GM12878 (cell line): ENCODE measurements around the gene FANK1. TPM values are rescaled to one million over a fixed set of nuclear protein-coding genes. Genes with fewer than 3 reads are reported as not detected.

Experiments used
- ATAC-seq: fragments of 200-7000 bp; cut with Tn5 transposase; 3 replicates; pipeline ENCODE4 v1.9.1; 2020; ENCODE audit warnings: mild to moderate bottlenecking, moderate library complexity
- BruUV-seq: library from RNA; stranded (reverse); fragments of 400-500 nt; replicated peaks from 2 replicates; lab custom pipeline; 2021; lab: Mats Ljungman, UMichigan
- CTCF ChIA-PET: fragments of 300-600 bp; sonication (Branson Sonifier 250); formaldehyde crosslinking; extraction: SDS; loops from one replicate; lab custom pipeline; 2021; ENCODE audit warnings: inconsistent platforms; lab: Yijun Ruan, JAX
- POLR2A ChIA-PET: fragments of 350-600 bp; formaldehyde crosslinking; extraction: SDS; loops from one replicate; lab custom pipeline; 2021; ENCODE audit warnings: inconsistent platforms; lab: Charles Lee
- RAD21 ChIA-PET: fragments of 300-600 bp; sonication (Branson Sonifier 250); formaldehyde crosslinking; loops from one replicate; lab custom pipeline; 2023; ENCODE audit warnings: antibody characterized with exemption; ENCODE audit not compliant: unreplicated experiment; lab: Charles Lee
- SMC1A ChIA-PET: fragments of 300-600 bp; sonication (Branson Sonifier 250); formaldehyde crosslinking; loops from one replicate; lab custom pipeline; 2023; ENCODE audit not compliant: unreplicated experiment, uncharacterized antibody; lab: Charles Lee
- DNase-seq: peaks from one replicate; pipeline ENCODE4 v3.0.0-alpha.2; 2011; ENCODE audit warnings: low read depth, low spot score
- FAIRE-seq: peaks from 3 replicates; lab custom pipeline; 2011; peaks lifted over from hg19 to GRCh38; lab: Jason Lieb, UNC
- H2AFZ ChIP-seq: 2 replicates; pipeline ENCODE4 v1.6.0; 2011; ENCODE audit warnings: low read depth, low read length, control low read depth; ENCODE audit not compliant: control insufficient read depth
- H3K27ac ChIP-seq: 2 replicates; pipeline ENCODE4 v1.5.1; 2011; ENCODE audit warnings: control low read depth; ENCODE audit not compliant: control insufficient read depth, insufficient read depth
- H3K27me3 ChIP-seq, 2 experiments: replicated peaks in 1 of 2; 2 replicates each; pipeline versions ENCODE4 v1.6.0 to v1.6.1; 2011; ENCODE audit warnings: low read length in 1 of 2; ENCODE audit not compliant: control insufficient read depth in 2 of 2, insufficient read depth in 2 of 2
- H3K36me3 ChIP-seq, 2 experiments: 2 replicates each; pipeline ENCODE4 v1.5.1; 2011; ENCODE audit warnings: low read length in 1 of 2; ENCODE audit not compliant: control insufficient read depth in 2 of 2, insufficient read depth in 2 of 2
- H3K4me1 ChIP-seq: 2 replicates; pipeline ENCODE4 v1.6.1; 2011; ENCODE audit warnings: mild to moderate bottlenecking, low read length, moderate library complexity, mixed read lengths; ENCODE audit not compliant: control insufficient read depth, insufficient read depth
- H3K4me2 ChIP-seq: 2 replicates; pipeline ENCODE4 v1.6.0; 2011; ENCODE audit warnings: control low read depth; ENCODE audit not compliant: control insufficient read depth, insufficient read depth
- H3K4me3 ChIP-seq: fragments of 200-600 bp; sonication (generic); 2 replicates; pipeline ENCODE4 v1.5.1; 2016
- H3K79me2 ChIP-seq: 2 replicates; pipeline ENCODE4 v1.6.0; 2011; ENCODE audit warnings: low read length; ENCODE audit not compliant: control insufficient read depth, insufficient read depth
- H3K9ac ChIP-seq: 2 replicates; pipeline ENCODE4 v1.8.0; 2011; ENCODE audit warnings: low read length, control low read depth, mixed read lengths; ENCODE audit not compliant: control insufficient read depth, insufficient read depth
- H3K9me3 ChIP-seq: replicated peaks from 3 replicates; pipeline ENCODE4 v1.5.1; 2011; ENCODE audit warnings: mild to moderate bottlenecking, low read length; ENCODE audit not compliant: control insufficient read depth, insufficient read depth
- H4K20me1 ChIP-seq: 2 replicates; pipeline ENCODE4 v1.6.0; 2011; ENCODE audit not compliant: control insufficient read depth, insufficient read depth
- CHD4 ChIP-seq: fragments of 200-600 bp; sonication (generic); IDR thresholded peaks from 2 replicates; pipeline ENCODE4 v1.6.1; 2016; ENCODE audit warnings: mild to moderate bottlenecking
- DPF2 ChIP-seq: fragments of 450-650 bp; IDR thresholded peaks from 2 replicates; pipeline ENCODE4 v1.6.1; 2017; ENCODE audit warnings: mild to moderate bottlenecking
- ELK1 ChIP-seq: IDR thresholded peaks from 2 replicates; pipeline ENCODE4 v1.6.1; 2012; ENCODE audit warnings: low read depth, low read length, improper control_type of control experiment
- ETV6 ChIP-seq, 2 experiments: fragments of 450-650 bp in 1 of 2; IDR thresholded peaks in 1 of 2; conservative IDR thresholded peaks in 1 of 2; 2 replicates each; pipeline ENCODE4 v1.6.1; 2014; ENCODE audit warnings: antibody characterized with exemption in 1 of 2, borderline replicate concordance in 1 of 2, low read depth in 1 of 2, mild to moderate bottlenecking in 1 of 2, moderate library complexity in 1 of 2
- HCFC1 ChIP-seq: fragments of 150-350 bp; IDR thresholded peaks from 2 replicates; pipeline ENCODE4 v1.6.1; 2014; ENCODE audit warnings: low read length
- JUND ChIP-seq: IDR thresholded peaks from 2 replicates; pipeline ENCODE4 v1.6.1; 2012; ENCODE audit warnings: low read depth, mild to moderate bottlenecking, low read length, improper control_type of control experiment, moderate library complexity
- MXI1 ChIP-seq: fragments of 150-350 bp; IDR thresholded peaks from 2 replicates; pipeline ENCODE4 v1.6.1; 2011; ENCODE audit warnings: low read depth, mild to moderate bottlenecking, inconsistent platforms, low read length, improper control_type of control experiment
- NBN ChIP-seq: fragments of 450-650 bp; IDR thresholded peaks from 2 replicates; pipeline ENCODE4 v1.6.1; 2016
- SPI1 ChIP-seq: IDR thresholded peaks from 2 replicates; pipeline ENCODE4 v1.6.1; 2011; ENCODE audit warnings: low read depth, mild to moderate bottlenecking, low read length, moderate library complexity, borderline replicate concordance; ENCODE audit not compliant: insufficient read depth
- SUPT20H ChIP-seq: IDR thresholded peaks from 2 replicates; pipeline ENCODE4 v1.6.1; 2011; ENCODE audit warnings: low read depth, mild to moderate bottlenecking, low read length, moderate library complexity, borderline replicate concordance; ENCODE audit not compliant: control insufficient read depth
- TARDBP ChIP-seq: IDR thresholded peaks from 2 replicates; pipeline ENCODE4 v1.6.1; 2016; ENCODE audit warnings: borderline replicate concordance
- TBL1XR1 ChIP-seq: IDR thresholded peaks from 2 replicates; pipeline ENCODE4 v1.6.1; 2012; ENCODE audit warnings: low read depth, low read length, improper control_type of control experiment
- USF1 ChIP-seq: IDR thresholded peaks from 2 replicates; pipeline ENCODE4 v1.6.1; 2011; ENCODE audit warnings: borderline replicate concordance, low read depth, mild to moderate bottlenecking, moderate library complexity, mixed read lengths, low read length; ENCODE audit not compliant: insufficient read depth; ENCODE audit errors: extremely low read length
- WRNIP1 ChIP-seq: IDR thresholded peaks from 2 replicates; pipeline ENCODE4 v1.6.1; 2011; ENCODE audit warnings: low read depth, low read length, improper control_type of control experiment, borderline replicate concordance
- YBX1 ChIP-seq: fragments of 450-650 bp; IDR thresholded peaks from 2 replicates; pipeline ENCODE4 v1.6.1; 2016; ENCODE audit warnings: antibody characterized with exemption
- ZBTB40 ChIP-seq: fragments of 450-650 bp; IDR thresholded peaks from 2 replicates; pipeline ENCODE4 v1.6.1; 2016; ENCODE audit warnings: mild to moderate bottlenecking, moderate library complexity, borderline replicate concordance
- ZNF207 ChIP-seq: fragments of 450-650 bp; IDR thresholded peaks from 2 replicates; pipeline ENCODE4 v1.6.1; 2014; ENCODE audit warnings: antibody characterized with exemption, mild to moderate bottlenecking, borderline replicate concordance
- WGBS: methylation state at CpG from one replicate; pipeline ENCODE4 v1.1.6; 2016; ENCODE audit warnings: low lambda C conversion rate; ENCODE audit not compliant: insufficient replicate concordance, insufficient coverage; ENCODE audit errors: missing lambda C conversion rate; 5-methylcytosine and 5-hydroxymethylcytosine counted together
- in situ Hi-C: fragments of 300-500 bp; cut with MboI; formaldehyde crosslinking; loops from 9 replicates; pipeline ENCODE4 v1.14.3; 2018; ENCODE audit warnings: mixed read lengths
- intact Hi-C: fragments of 100-400 bp; cut with micrococcal nuclease; formaldehyde crosslinking; loops from one replicate; pipeline ENCODE4 v1.14.2; 2022; ENCODE audit not compliant: unreplicated experiment
- polyA plus RNA-seq, 11 experiments: library from polyadenylated mRNA; depleted of rRNA in 4 of 11; unstranded in 6 of 11; stranded (reverse) in 5 of 11; fragments of >200 nt; fragmentation: Nextera tagmentation in 4 of 11; fragmentation: Illumina TruSeq in 1 of 11; extraction: Ambion mirVana in 4 of 11; extraction: Trizol in 1 of 11; gene quantifications; 1 replicate in 1 of 11; 2 replicates in 10 of 11; pipeline versions ENCODE4 v1.2.1 to v1.2.3, GENCODE V29; 2011 to 2016; ENCODE audit warnings: inconsistent platforms in 2 of 11, missing spikeins in 2 of 11, low read depth in 1 of 11
- total RNA-seq, 4 experiments: library from RNA; depleted of rRNA in 3 of 4; stranded (reverse); fragments of >200 nt in 3 of 4; fragmentation: Illumina TruSeq in 1 of 4; extraction: Trizol in 1 of 4; gene quantifications; 2 replicates each; pipeline versions ENCODE4 v1.2.1 to v1.2.3, GENCODE V29; 2013 to 2021

FANK1 gene
- total and polyA plus RNA-seq, 10 of the 15 experiments (the other 5 are each of a cell fraction or from before 2014, with no cell fraction given) = 0.07 to 0.16 (median 0.13) TPM; not detected in 6

GRCh38 chr10:125850766-125851731 is 45.3 kb upstream of the FANK1 start:
- CTCF ChIA-PET = interaction anchor here (0.8 kb wide), 1 partner anchor 17 kb away, joined by 3 read pairs; no protein-coding TSS in a partner anchor
- FAIRE-seq (no peak), ATAC-seq (no peak), DNase-seq (no peak)
- H3K9ac ChIP-seq = no peak overlapping the region
- SMC1A ChIA-PET = no interaction called here
- BruUV-seq = no TSS peak
- no peaks in the 10 kb centered on the region for H4K20me1 ChIP-seq
- WGBS = 97% methylated on average over 2 of the region's 2 CpGs
- intact Hi-C loops (no loop called here), in situ Hi-C loops (no loop called here)
- H3K27ac ChIP-seq = no peak overlapping the region
- RAD21 ChIA-PET = interaction anchor here (0.6 kb wide), 1 partner anchor 651 kb away, joined by 4 read pairs; no protein-coding TSS in a partner anchor
- H3K4me2 ChIP-seq = no peak overlapping the region
- H3K9me3 ChIP-seq = no peaks in the 10 kb centered on the region
- POLR2A ChIA-PET = no interaction called here
- no peak overlapping the region for H2AFZ ChIP-seq
- H3K27me3 ChIP-seq = no peaks in the 10 kb centered on the region
- H3K79me2 ChIP-seq = no peaks in the 10 kb centered on the region
- no peak overlapping the region for H3K4me3 ChIP-seq
- H3K36me3 ChIP-seq = no peaks in the 10 kb centered on the region; a peak in 1 of 4 replicates
- no peaks in the 10 kb centered on the region for H3K4me1 ChIP-seq
- TF ChIP-seq MXI1 (no peak), JUND (no peak), ELK1 (no peak), ZBTB40 (no peak), TARDBP (no peak), SPI1 (no peak), YBX1 (no peak), USF1 (no peak), WRNIP1 (no peak), ZNF207 (no peak), HCFC1 (no peak), ETV6 (conservative IDR thresholded peaks at IDR 0.05 in 1 of 2, IDR thresholded peaks at IDR 0.05 in 1 of 2; ENCODE audit: borderline replicate concordance in 1 of 2, low read depth in 1 of 2) (no peak), CHD4 (no peak), TBL1XR1 (no peak), SUPT20H (no peak), DPF2 (no peak), NBN (no peak)
